Measurements from ENCODE around the gene BABAM2.

The BABAM2 gene

DNA sequence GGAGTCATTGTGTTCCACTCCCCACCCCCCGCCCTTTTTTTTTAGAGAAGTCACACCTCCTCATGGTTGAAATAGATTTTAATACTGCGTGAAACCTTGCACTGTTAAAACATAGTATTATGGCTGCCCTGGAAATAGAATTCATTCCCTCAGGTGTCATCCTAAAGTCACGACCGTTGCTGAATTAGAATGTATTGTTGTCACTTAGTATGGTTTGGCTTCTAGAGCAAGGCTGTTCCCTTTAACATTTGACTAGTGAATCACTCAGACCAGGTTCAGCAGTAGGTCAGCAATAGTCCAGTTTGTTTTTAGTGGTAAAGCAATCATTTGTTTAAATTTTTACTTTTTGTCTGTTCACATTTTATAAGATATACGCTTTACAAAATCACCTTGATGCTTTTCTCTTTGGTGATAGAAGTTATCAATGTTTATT is 1.2 kb downstream of the BABAM2 start:
- H4K20me1 ChIP-seq (ENCODE audit: low read depth, low read length): no peaks in the 10 kb centered on the region
- H3K4me3 ChIP-seq (ENCODE audit: insufficient read depth, low read length, poor library complexity, severe bottlenecking): peak overlapping the region; percentile 73
- peak overlapping the region; percentile 56 for H3K4me2 ChIP-seq (ENCODE audit: low read depth, low read length, poor library complexity, severe bottlenecking)
- H3K36me3 ChIP-seq (ENCODE audit: low read length): no peaks in the 10 kb centered on the region
- H3K27me3 ChIP-seq (ENCODE audit: low read length): no peaks in the 10 kb centered on the region
- peak overlapping the region; percentile 79 for H2AFZ ChIP-seq (ENCODE audit: low read depth, low read length, severe bottlenecking)
- peaks cover 22% of the 10 kb centered on the region for H3F3A ChIP-seq (ENCODE audit: insufficient read depth)
- H3K9me2 ChIP-seq (replicated peaks; ENCODE audit: insufficient read depth, low read length): no peaks in the 10 kb centered on the region
- TF ChIP-seq EZH2phosphoT487 (conservative IDR thresholded peaks at IDR 0.05; ENCODE audit: low read length): no peak
- TF ChIP-seq, protein P1, sequence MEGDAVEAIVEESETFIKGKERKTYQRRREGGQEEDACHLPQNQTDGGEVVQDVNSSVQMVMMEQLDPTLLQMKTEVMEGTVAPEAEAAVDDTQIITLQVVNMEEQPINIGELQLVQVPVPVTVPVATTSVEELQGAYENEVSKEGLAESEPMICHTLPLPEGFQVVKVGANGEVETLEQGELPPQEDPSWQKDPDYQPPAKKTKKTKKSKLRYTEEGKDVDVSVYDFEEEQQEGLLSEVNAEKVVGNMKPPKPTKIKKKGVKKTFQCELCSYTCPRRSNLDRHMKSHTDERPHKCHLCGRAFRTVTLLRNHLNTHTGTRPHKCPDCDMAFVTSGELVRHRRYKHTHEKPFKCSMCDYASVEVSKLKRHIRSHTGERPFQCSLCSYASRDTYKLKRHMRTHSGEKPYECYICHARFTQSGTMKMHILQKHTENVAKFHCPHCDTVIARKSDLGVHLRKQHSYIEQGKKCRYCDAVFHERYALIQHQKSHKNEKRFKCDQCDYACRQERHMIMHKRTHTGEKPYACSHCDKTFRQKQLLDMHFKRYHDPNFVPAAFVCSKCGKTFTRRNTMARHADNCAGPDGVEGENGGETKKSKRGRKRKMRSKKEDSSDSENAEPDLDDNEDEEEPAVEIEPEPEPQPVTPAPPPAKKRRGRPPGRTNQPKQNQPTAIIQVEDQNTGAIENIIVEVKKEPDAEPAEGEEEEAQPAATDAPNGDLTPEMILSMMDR (IDR thresholded peaks at IDR 0.05; ENCODE audit: insufficient read depth, low read length, poor library complexity, severe bottlenecking): no peak
- peak overlapping the region; percentile 77 for H3K9ac ChIP-seq (ENCODE audit: low read length)
- H3K79me2 ChIP-seq (ENCODE audit: insufficient read depth, low read length): peaks cover 13% of the 10 kb centered on the region
- H3K27ac ChIP-seq (ENCODE audit: low read depth, low read length): peak overlapping the region; percentile 69
- no peaks in the 10 kb centered on the region for H3K9me3 ChIP-seq (ENCODE audit: insufficient read depth, low read length)

DNA sequence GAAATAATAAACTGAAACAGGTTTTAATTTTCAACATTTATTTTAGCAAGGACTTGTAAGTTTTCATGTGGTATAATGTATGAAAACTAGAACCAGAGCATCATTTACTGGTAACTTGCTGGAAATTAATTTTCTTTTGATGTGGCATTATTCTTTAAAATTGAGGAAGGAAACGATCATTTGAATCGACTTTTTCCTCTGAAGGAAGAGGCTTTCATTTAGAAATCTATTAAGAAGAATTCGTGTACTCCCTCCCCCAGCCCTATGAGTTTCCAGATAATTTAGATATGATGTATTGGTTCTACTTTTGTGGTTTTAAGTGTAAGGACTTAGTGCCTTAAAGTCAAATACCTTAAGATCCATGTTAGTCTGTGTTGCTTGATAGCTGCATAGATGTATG is 2.5 kb downstream of the BABAM2 start:
- H4K20me1 ChIP-seq (ENCODE audit: low read depth, low read length): no peaks in the 10 kb centered on the region
- H3K27ac ChIP-seq (ENCODE audit: low read depth, low read length): no peak overlapping the region; the same call in 1 of the 2 replicates
- H3K36me3 ChIP-seq (ENCODE audit: low read length): no peaks in the 10 kb centered on the region
- H2AFZ ChIP-seq (ENCODE audit: low read depth, low read length, severe bottlenecking): no peak overlapping the region
- no peak overlapping the region for H3K9ac ChIP-seq (ENCODE audit: low read length)
- no peaks in the 10 kb centered on the region for H3K9me3 ChIP-seq (ENCODE audit: insufficient read depth, low read length)
- H3K79me2 ChIP-seq (ENCODE audit: insufficient read depth, low read length): peaks cover 13% of the 10 kb centered on the region
- peak overlapping the region; percentile 56 for H3K4me2 ChIP-seq (ENCODE audit: low read depth, low read length, poor library complexity, severe bottlenecking)
- no peak overlapping the region for H3K4me3 ChIP-seq (ENCODE audit: insufficient read depth, low read length, poor library complexity, severe bottlenecking)
- no peaks in the 10 kb centered on the region for H3K9me2 ChIP-seq (replicated peaks; ENCODE audit: insufficient read depth, low read length)
- peaks cover 22% of the 10 kb centered on the region for H3F3A ChIP-seq (ENCODE audit: insufficient read depth)
- TF ChIP-seq, protein P1 (IDR thresholded peaks at IDR 0.05; ENCODE audit: insufficient read depth, low read length, poor library complexity, severe bottlenecking): no peak
- TF ChIP-seq EZH2phosphoT487 (conservative IDR thresholded peaks at IDR 0.05; ENCODE audit: low read length): no peak
- no peaks in the 10 kb centered on the region for H3K27me3 ChIP-seq (ENCODE audit: low read length)

DNA sequence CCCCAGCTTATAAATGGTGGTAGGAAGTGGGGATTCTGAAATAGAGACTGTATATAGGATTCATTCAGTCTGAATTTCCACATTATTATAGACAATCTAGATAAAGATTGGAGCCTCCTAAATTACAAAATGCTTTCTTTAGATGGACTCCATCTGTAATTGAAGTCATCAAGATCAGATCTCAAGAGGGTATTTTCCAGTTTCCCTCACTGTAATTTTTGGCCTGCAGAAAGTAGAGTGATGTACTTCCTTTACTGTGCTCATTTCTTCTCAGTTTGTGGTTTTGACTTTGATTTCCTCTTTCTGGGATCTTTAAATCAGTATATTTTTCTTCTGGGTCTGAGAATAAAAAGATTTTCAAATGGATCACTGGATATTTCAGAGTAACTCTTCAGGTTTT is 7.2 kb downstream of the BABAM2 start:
- H3K4me3 ChIP-seq (ENCODE audit: insufficient read depth, low read length, poor library complexity, severe bottlenecking): no peak overlapping the region
- H3K27me3 ChIP-seq (ENCODE audit: low read length): no peaks in the 10 kb centered on the region
- H3K79me2 ChIP-seq (ENCODE audit: insufficient read depth, low read length): peaks cover under 1% of the 10 kb centered on the region; the same call in 1 of the 2 replicates
- no peaks in the 10 kb centered on the region for H4K20me1 ChIP-seq (ENCODE audit: low read depth, low read length)
- no peak overlapping the region for H3K9ac ChIP-seq (ENCODE audit: low read length)
- H3K4me2 ChIP-seq (ENCODE audit: low read depth, low read length, poor library complexity, severe bottlenecking): no peak overlapping the region
- H3F3A ChIP-seq (ENCODE audit: insufficient read depth): peaks cover 3% of the 10 kb centered on the region; the same call in 1 of the 2 replicates
- no peak overlapping the region for H2AFZ ChIP-seq (ENCODE audit: low read depth, low read length, severe bottlenecking)
- no peaks in the 10 kb centered on the region for H3K9me2 ChIP-seq (replicated peaks; ENCODE audit: insufficient read depth, low read length)
- peaks cover 10% of the 10 kb centered on the region; the same call in 1 of the 2 replicates for H3K36me3 ChIP-seq (ENCODE audit: low read length)
- no peaks in the 10 kb centered on the region for H3K9me3 ChIP-seq (ENCODE audit: insufficient read depth, low read length)
- TF ChIP-seq EZH2phosphoT487 (conservative IDR thresholded peaks at IDR 0.05; ENCODE audit: low read length): no peak
- TF ChIP-seq, protein P1 (IDR thresholded peaks at IDR 0.05; ENCODE audit: insufficient read depth, low read length, poor library complexity, severe bottlenecking): no peak
- no peak overlapping the region for H3K27ac ChIP-seq (ENCODE audit: low read depth, low read length)

Data from SU-DHL-6 (cell line).